ENCODE data around the gene TRIOBP. TPM values are rescaled to one million over a fixed set of nuclear protein-coding genes. Genes with fewer than 3 reads are reported as not detected.

TRIOBP gene
- total and polyA plus RNA-seq, 2 donors from 2014 or later: 32.1 to 125 TPM

- no peak overlapping the region for H3K9ac ChIP-seq (ENCODE audit: low read length in 3 of 3)
- H3K4me1 ChIP-seq (ENCODE audit: control insufficient read depth in 2 of 3, insufficient read depth in 2 of 3, low read depth in 1 of 3, low read length in 3 of 3): peaks cover 0 to 5% (median 1%) of the 10 kb centered on the region in 3 donors
- no peaks in the 10 kb centered on the region for H3K27me3 ChIP-seq (ENCODE audit: control insufficient read depth, insufficient read depth, low read length)
- no peaks in the 10 kb centered on the region for H3K9me3 ChIP-seq (ENCODE audit: control insufficient read depth in 2 of 3, insufficient read depth in 1 of 3, low read length in 3 of 3)
- no peak for DNase-seq
- peaks cover 4 to 42% (median 18%) of the 10 kb centered on the region in 3 donors for H3K36me3 ChIP-seq (ENCODE audit: control insufficient read depth in 2 of 3, insufficient read depth in 3 of 3, low read length in 3 of 3)
- TF ChIP-seq, protein P1, sequence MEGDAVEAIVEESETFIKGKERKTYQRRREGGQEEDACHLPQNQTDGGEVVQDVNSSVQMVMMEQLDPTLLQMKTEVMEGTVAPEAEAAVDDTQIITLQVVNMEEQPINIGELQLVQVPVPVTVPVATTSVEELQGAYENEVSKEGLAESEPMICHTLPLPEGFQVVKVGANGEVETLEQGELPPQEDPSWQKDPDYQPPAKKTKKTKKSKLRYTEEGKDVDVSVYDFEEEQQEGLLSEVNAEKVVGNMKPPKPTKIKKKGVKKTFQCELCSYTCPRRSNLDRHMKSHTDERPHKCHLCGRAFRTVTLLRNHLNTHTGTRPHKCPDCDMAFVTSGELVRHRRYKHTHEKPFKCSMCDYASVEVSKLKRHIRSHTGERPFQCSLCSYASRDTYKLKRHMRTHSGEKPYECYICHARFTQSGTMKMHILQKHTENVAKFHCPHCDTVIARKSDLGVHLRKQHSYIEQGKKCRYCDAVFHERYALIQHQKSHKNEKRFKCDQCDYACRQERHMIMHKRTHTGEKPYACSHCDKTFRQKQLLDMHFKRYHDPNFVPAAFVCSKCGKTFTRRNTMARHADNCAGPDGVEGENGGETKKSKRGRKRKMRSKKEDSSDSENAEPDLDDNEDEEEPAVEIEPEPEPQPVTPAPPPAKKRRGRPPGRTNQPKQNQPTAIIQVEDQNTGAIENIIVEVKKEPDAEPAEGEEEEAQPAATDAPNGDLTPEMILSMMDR (IDR thresholded peaks at IDR 0.05; ENCODE audit: borderline replicate concordance, extremely low read depth, insufficient read depth): no peak
- no peak overlapping the region for H3K4me3 ChIP-seq (ENCODE audit: low read length in 3 of 3)
- H3K27ac ChIP-seq (ENCODE audit: low read depth in 2 of 2, low read length in 2 of 2): no peak overlapping the region
- intact Hi-C loops (cut with DNase I): no loop called here
- no peak for FAIRE-seq
Measured at GRCh38 chr22:37757663-37758062, 60.8 kb downstream of the TRIOBP start.

GRCh38 chr22:37758694-37759093, 61.8 kb downstream of the TRIOBP start:
- H3K27me3 ChIP-seq (ENCODE audit: control insufficient read depth, insufficient read depth, low read length): no peaks in the 10 kb centered on the region
- no peak overlapping the region for H3K4me3 ChIP-seq (ENCODE audit: low read length in 3 of 3)
- H3K36me3 ChIP-seq (ENCODE audit: control insufficient read depth in 2 of 3, insufficient read depth in 3 of 3, low read length in 3 of 3): peaks cover 4 to 41% (median 18%) of the 10 kb centered on the region in 3 donors
- DNase-seq (no peak), FAIRE-seq (no peak)
- H3K27ac ChIP-seq (ENCODE audit: low read depth in 2 of 2, low read length in 2 of 2): no peak overlapping the region
- H3K9me3 ChIP-seq (ENCODE audit: control insufficient read depth in 2 of 3, insufficient read depth in 1 of 3, low read length in 3 of 3): no peaks in the 10 kb centered on the region
- TF ChIP-seq, protein P1 (IDR thresholded peaks at IDR 0.05; ENCODE audit: borderline replicate concordance, extremely low read depth, insufficient read depth): no peak
- no peak overlapping the region for H3K9ac ChIP-seq (ENCODE audit: low read length in 3 of 3)
- no peaks in the 10 kb centered on the region for H3K4me1 ChIP-seq (ENCODE audit: control insufficient read depth in 2 of 3, insufficient read depth in 2 of 3, low read depth in 1 of 3, low read length in 3 of 3)
- intact Hi-C loops (cut with DNase I): no loop called here

- H3K36me3 ChIP-seq (ENCODE audit: control insufficient read depth in 2 of 3, insufficient read depth in 3 of 3, low read length in 3 of 3): peaks cover 4 to 38% (median 18%) of the 10 kb centered on the region in 3 donors
- intact Hi-C loops (cut with DNase I): no loop called here
- no peak overlapping the region for H3K27ac ChIP-seq (ENCODE audit: low read depth in 2 of 2, low read length in 2 of 2)
- no peaks in the 10 kb centered on the region for H3K27me3 ChIP-seq (ENCODE audit: control insufficient read depth, insufficient read depth, low read length)
- DNase-seq (no peak), FAIRE-seq (no peak)
- no peak overlapping the region for H3K4me3 ChIP-seq (ENCODE audit: low read length in 3 of 3)
- no peak overlapping the region for H3K9ac ChIP-seq (ENCODE audit: low read length in 3 of 3)
- no peaks in the 10 kb centered on the region for H3K9me3 ChIP-seq (ENCODE audit: control insufficient read depth in 2 of 3, insufficient read depth in 1 of 3, low read length in 3 of 3)
- TF ChIP-seq, protein P1 (IDR thresholded peaks at IDR 0.05; ENCODE audit: borderline replicate concordance, extremely low read depth, insufficient read depth): no peak
- H3K4me1 ChIP-seq (ENCODE audit: control insufficient read depth in 2 of 3, insufficient read depth in 2 of 3, low read depth in 1 of 3, low read length in 3 of 3): no peaks in the 10 kb centered on the region
Measured at GRCh38 chr22:37759281-37759680, 62.4 kb downstream of the TRIOBP start.

GRCh38 chr22:37760152-37760551, 63.3 kb downstream of the TRIOBP start:
- FAIRE-seq: no peak
- Histone ChIP-seq H3K36me3 (ENCODE audit: control insufficient read depth in 2 of 3, insufficient read depth in 3 of 3, low read length in 3 of 3) (peaks cover 4 to 29% (median 12%) of the 10 kb centered on the region in 3 donors), H3K27ac (ENCODE audit: low read depth in 2 of 2, low read length in 2 of 2) (no peak overlapping the region), H3K4me1 (ENCODE audit: control insufficient read depth in 2 of 3, insufficient read depth in 2 of 3, low read depth in 1 of 3, low read length in 3 of 3) (no peaks in the 10 kb centered on the region), H3K9ac (ENCODE audit: low read length in 3 of 3) (no peak overlapping the region), H3K4me3 (ENCODE audit: low read length in 3 of 3) (no peak overlapping the region), H3K27me3 (ENCODE audit: control insufficient read depth, insufficient read depth, low read length) (no peaks in the 10 kb centered on the region), H3K9me3 (ENCODE audit: control insufficient read depth in 2 of 3, insufficient read depth in 1 of 3, low read length in 3 of 3) (no peaks in the 10 kb centered on the region)
- TF ChIP-seq, protein P1 (IDR thresholded peaks at IDR 0.05; ENCODE audit: borderline replicate concordance, extremely low read depth, insufficient read depth): no peak
- no peak for DNase-seq
- intact Hi-C loops (cut with DNase I): no loop called here

Data from kidney (tissue), 14 donors.